ENCODE measurements around the gene TNNC2. TPM values are rescaled to one million over a fixed set of nuclear protein-coding genes. Genes with fewer than 3 reads are reported as not detected.

Gene TNNC2
- total RNA-seq, 1 donor from 2014 or later, result not detected

DNA sequence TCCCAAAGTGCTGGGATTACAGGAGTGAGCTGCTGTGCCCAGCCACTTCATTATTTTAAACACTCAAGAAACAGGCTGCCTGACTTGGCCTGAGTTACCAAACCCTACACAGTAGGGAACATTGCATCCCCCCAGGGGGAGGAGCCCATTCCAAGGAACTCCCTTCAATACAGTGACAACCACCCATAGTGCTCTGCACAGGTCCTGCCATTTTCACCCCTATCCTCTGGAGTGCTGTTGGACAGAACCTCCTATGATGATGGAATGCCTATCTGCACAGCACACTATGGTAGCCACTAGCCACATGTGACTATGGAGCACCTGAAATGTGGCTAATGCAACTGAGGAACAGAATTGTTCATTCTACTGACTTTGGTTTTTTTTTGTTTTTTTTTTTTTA, 18.3 kb upstream of the TNNC2 start:
- TF ChIP-seq, protein P1, sequence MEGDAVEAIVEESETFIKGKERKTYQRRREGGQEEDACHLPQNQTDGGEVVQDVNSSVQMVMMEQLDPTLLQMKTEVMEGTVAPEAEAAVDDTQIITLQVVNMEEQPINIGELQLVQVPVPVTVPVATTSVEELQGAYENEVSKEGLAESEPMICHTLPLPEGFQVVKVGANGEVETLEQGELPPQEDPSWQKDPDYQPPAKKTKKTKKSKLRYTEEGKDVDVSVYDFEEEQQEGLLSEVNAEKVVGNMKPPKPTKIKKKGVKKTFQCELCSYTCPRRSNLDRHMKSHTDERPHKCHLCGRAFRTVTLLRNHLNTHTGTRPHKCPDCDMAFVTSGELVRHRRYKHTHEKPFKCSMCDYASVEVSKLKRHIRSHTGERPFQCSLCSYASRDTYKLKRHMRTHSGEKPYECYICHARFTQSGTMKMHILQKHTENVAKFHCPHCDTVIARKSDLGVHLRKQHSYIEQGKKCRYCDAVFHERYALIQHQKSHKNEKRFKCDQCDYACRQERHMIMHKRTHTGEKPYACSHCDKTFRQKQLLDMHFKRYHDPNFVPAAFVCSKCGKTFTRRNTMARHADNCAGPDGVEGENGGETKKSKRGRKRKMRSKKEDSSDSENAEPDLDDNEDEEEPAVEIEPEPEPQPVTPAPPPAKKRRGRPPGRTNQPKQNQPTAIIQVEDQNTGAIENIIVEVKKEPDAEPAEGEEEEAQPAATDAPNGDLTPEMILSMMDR (IDR thresholded peaks at IDR 0.05), result no peak
- intact Hi-C loops (cut with DNase I), result no loop called here
- H3K36me3 ChIP-seq, result peaks cover 81% of the 10 kb centered on the region

GRCh38 chr20:45843506-45843905, 16.4 kb upstream of the TNNC2 start:
- H3K36me3 ChIP-seq, result peaks cover 88% of the 10 kb centered on the region
- no peaks in the 10 kb centered on the region for H3K4me1 ChIP-seq
- TF ChIP-seq, protein P1 (IDR thresholded peaks at IDR 0.05), result no peak
- no peaks in the 10 kb centered on the region for H3K27me3 ChIP-seq (ENCODE audit: low read depth)
- H3K4me3 ChIP-seq, result no peak overlapping the region
- no peak for DNase-seq
- H3K27ac ChIP-seq, result no peak overlapping the region
- ATAC-seq, result no peak
- intact Hi-C loops (cut with DNase I), result no loop called here
- no peaks in the 10 kb centered on the region for H3K9me3 ChIP-seq

More for the DNA sequence above, 18.3 kb upstream of the TNNC2 start:
- no peak for ATAC-seq
- no peak overlapping the region for H3K27ac ChIP-seq
- H3K4me3 ChIP-seq, result no peak overlapping the region
- H3K9me3 ChIP-seq, result no peaks in the 10 kb centered on the region
- no peaks in the 10 kb centered on the region for H3K4me1 ChIP-seq
- no peaks in the 10 kb centered on the region for H3K27me3 ChIP-seq (ENCODE audit: low read depth)
- no peak for DNase-seq

- Histone ChIP-seq H3K4me1 (no peaks in the 10 kb centered on the region), H3K9me3 (no peaks in the 10 kb centered on the region), H3K36me3 (peaks cover 80% of the 10 kb centered on the region), H3K27ac (no peak overlapping the region), H3K4me3 (no peak overlapping the region), H3K27me3 (ENCODE audit: low read depth) (no peaks in the 10 kb centered on the region)
- ATAC-seq, result peak in 1 of 2 donors; percentile 22
- TF ChIP-seq, protein P1 (IDR thresholded peaks at IDR 0.05), result no peak
- intact Hi-C loops (cut with DNase I), result no loop called here
- no peak for DNase-seq
These were observed 15.2 kb upstream of the TNNC2 start for GRCh38 chr20:45842169-45842812.

- no peak overlapping the region for H3K27ac ChIP-seq
- H3K27me3 ChIP-seq (ENCODE audit: low read depth), result no peaks in the 10 kb centered on the region
- H3K9me3 ChIP-seq, result no peaks in the 10 kb centered on the region
- no peak for DNase-seq
- intact Hi-C loops (cut with DNase I), result no loop called here
- TF ChIP-seq, protein P1 (IDR thresholded peaks at IDR 0.05), result no peak
- H3K4me1 ChIP-seq, result peaks cover 4% of the 10 kb centered on the region
- H3K36me3 ChIP-seq, result peaks cover 73% of the 10 kb centered on the region
- no peak for ATAC-seq
- no peak overlapping the region for H3K4me3 ChIP-seq
These were observed 14.5 kb upstream of the TNNC2 start for GRCh38 chr20:45841407-45842129.

DNA sequence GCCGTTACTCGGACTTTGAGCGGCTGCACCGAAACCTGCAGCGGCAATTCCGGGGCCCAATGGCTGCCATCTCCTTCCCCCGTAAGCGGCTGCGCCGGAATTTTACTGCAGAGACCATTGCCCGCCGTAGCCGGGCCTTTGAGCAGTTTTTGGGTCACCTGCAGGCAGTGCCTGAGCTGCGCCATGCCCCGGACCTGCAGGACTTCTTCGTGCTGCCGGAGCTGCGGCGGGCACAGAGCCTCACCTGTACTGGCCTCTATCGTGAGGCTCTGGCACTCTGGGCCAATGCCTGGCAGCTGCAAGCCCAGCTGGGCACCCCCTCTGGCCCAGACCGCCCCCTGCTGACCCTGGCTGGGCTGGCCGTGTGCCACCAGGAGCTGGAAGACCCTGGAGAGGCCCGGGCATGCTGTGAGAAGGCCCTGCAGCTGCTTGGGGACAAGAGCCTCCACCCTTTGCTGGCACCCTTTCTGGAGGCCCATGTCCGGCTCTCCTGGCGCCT, 13.6 kb upstream of the TNNC2 start:
- no peaks in the 10 kb centered on the region for H3K27me3 ChIP-seq (ENCODE audit: low read depth)
- peaks cover 10% of the 10 kb centered on the region for H3K4me1 ChIP-seq
- H3K9me3 ChIP-seq, result no peaks in the 10 kb centered on the region
- ATAC-seq, result peak in 1 of 2 donors; percentile 7
- H3K27ac ChIP-seq, result no peak overlapping the region
- intact Hi-C loops (cut with DNase I), result no loop called here
- H3K36me3 ChIP-seq, result peaks cover 65% of the 10 kb centered on the region
- no peak for DNase-seq
- TF ChIP-seq, protein P1 (IDR thresholded peaks at IDR 0.05), result no peak
- no peak overlapping the region for H3K4me3 ChIP-seq

Measured in lower lobe of right lung (tissue), 2 donors.